ENCODE results near the gene KRTAP10-1. TPM values are rescaled to one million over a fixed set of nuclear protein-coding genes. Genes with fewer than 3 reads are reported as not detected.
"Not testable (repeated sequence)": the region's sequence is repeated elsewhere in the genome, so short reads cannot be mapped to it uniquely, and the experiment has no call there.

Gene KRTAP10-1
- total RNA-seq, 1 donor = not detected

- no peak for DNase-seq (ENCODE audit: low read depth)
- no peak for TF ChIP-seq CTCF (IDR thresholded peaks at IDR 0.05; ENCODE audit: insufficient read depth, low read length)
- H3K4me3 ChIP-seq (ENCODE audit: low read depth, low read length) = no peak overlapping the region
These were observed 41.2 kb upstream of the KRTAP10-1 start for GRCh38 chr21:44581158-44581557.

GRCh38 chr21:44580231-44580821 lies 40.3 kb upstream of the KRTAP10-1 start, which contains the start of gene KRTAP10-5:
Gene KRTAP10-5 (minus strand): TSS chr21:44580604. CDS start chr21:44580578, 26 bp downstream.
- H3K4me3 ChIP-seq (ENCODE audit: low read depth, low read length); DNase-seq (ENCODE audit: low read depth): not testable (repeated sequence)

GRCh38 chr21:44579833-44580144 lies 39.8 kb upstream of the KRTAP10-1 start:
- H3K4me3 ChIP-seq (ENCODE audit: low read depth, low read length) = no peak overlapping the region
- no peak for DNase-seq (ENCODE audit: low read depth)
- TF ChIP-seq CTCF (IDR thresholded peaks at IDR 0.05; ENCODE audit: insufficient read depth, low read length) = no peak

GRCh38 chr21:44579056-44579832 lies 39.2 kb upstream of the KRTAP10-1 start:
- TF ChIP-seq CTCF (IDR thresholded peaks at IDR 0.05; ENCODE audit: insufficient read depth, low read length) = no peak

GRCh38 chr21:44578371-44579055 lies 38.5 kb upstream of the KRTAP10-1 start:
- no peak for TF ChIP-seq CTCF (IDR thresholded peaks at IDR 0.05; ENCODE audit: insufficient read depth, low read length)
- H3K4me3 ChIP-seq (ENCODE audit: low read depth, low read length) = no peak overlapping the region
- no peak for DNase-seq (ENCODE audit: low read depth)

More at GRCh38 chr21:44579056-44579832, 39.2 kb upstream of the KRTAP10-1 start:
- no peak for DNase-seq (ENCODE audit: low read depth)
- H3K4me3 ChIP-seq (ENCODE audit: low read depth, low read length) = no peak overlapping the region

- no peak for DNase-seq (ENCODE audit: low read depth)
- TF ChIP-seq CTCF (IDR thresholded peaks at IDR 0.05; ENCODE audit: insufficient read depth, low read length) = no peak
- no peak overlapping the region for H3K4me3 ChIP-seq (ENCODE audit: low read depth, low read length)
These were observed 36.0 kb upstream of the KRTAP10-1 start for GRCh38 chr21:44576025-44576420.
